ENCODE results near the gene UGT1A5.

The UGT1A5 gene

GRCh38 chr2:233796254-233796653, 83.5 kb downstream of the UGT1A5 start:
- DNase-seq (ENCODE audit: extremely low spot score): no peak
- TF ChIP-seq CTCF (IDR thresholded peaks at IDR 0.05; ENCODE audit: control extremely low read depth, extremely low read depth, low read depth, missing control alignments): no peak
- ChIA-PET CTCF (interaction anchor here (1.1 to 1.9 kb wide), 3 partner anchors 9 to 18 kb away, joined by 3 to 4 read pairs (median 4); no protein-coding TSS in a partner anchor), POLR2A (no interaction called here)

GRCh38 chr2:233798335-233799086, 85.8 kb downstream of the UGT1A5 start:
- ChIA-PET CTCF (interaction anchor here (1.2 to 1.6 kb wide), 2 partner anchors 59 to 87 kb away, joined by 3 to 4 read pairs; no protein-coding TSS in a partner anchor), POLR2A (no interaction called here)
- DNase-seq (ENCODE audit: extremely low spot score): no peak
- no peak for TF ChIP-seq CTCF (IDR thresholded peaks at IDR 0.05; ENCODE audit: control extremely low read depth, extremely low read depth, low read depth, missing control alignments)

- no peak for DNase-seq (ENCODE audit: extremely low spot score)
- POLR2A ChIA-PET: no interaction called here
- no peak for TF ChIP-seq CTCF (IDR thresholded peaks at IDR 0.05; ENCODE audit: control extremely low read depth, extremely low read depth, low read depth, missing control alignments)
- CTCF ChIA-PET: interaction anchor here (1.2 to 1.6 kb wide), 2 partner anchors 58 to 88 kb away, joined by 3 to 4 read pairs; no protein-coding TSS in a partner anchor
Measured at GRCh38 chr2:233799087-233799665, 86.5 kb downstream of the UGT1A5 start.

GRCh38 chr2:233799716-233800115, 87.0 kb downstream of the UGT1A5 start:
- ChIA-PET POLR2A (no interaction called here), CTCF (interaction anchor here (1.6 kb wide), 1 partner anchor 88 kb away, joined by 3 read pairs; no protein-coding TSS in a partner anchor)
- DNase-seq (ENCODE audit: extremely low spot score): no peak
- no peak for TF ChIP-seq CTCF (IDR thresholded peaks at IDR 0.05; ENCODE audit: control extremely low read depth, extremely low read depth, low read depth, missing control alignments)

- CTCF ChIA-PET: interaction anchor here (1.6 kb wide), 1 partner anchor 89 kb away, joined by 3 read pairs; no protein-coding TSS in a partner anchor
Measured at GRCh38 chr2:233800208-233800607, 87.5 kb downstream of the UGT1A5 start.

More at GRCh38 chr2:233800208-233800607, 87.5 kb downstream of the UGT1A5 start:
- POLR2A ChIA-PET: no interaction called here
- no peak for DNase-seq (ENCODE audit: extremely low spot score)
- no peak for TF ChIP-seq CTCF (IDR thresholded peaks at IDR 0.05; ENCODE audit: control extremely low read depth, extremely low read depth, low read depth, missing control alignments)
